SIG-M5 (cell line): Measurements from ENCODE around the gene GIPC1.

Experiments
- DNase-seq: peaks from one replicate; lab custom pipeline; 2025; lab: John Stamatoyannopoulos, UW

The GIPC1 gene

DNA sequence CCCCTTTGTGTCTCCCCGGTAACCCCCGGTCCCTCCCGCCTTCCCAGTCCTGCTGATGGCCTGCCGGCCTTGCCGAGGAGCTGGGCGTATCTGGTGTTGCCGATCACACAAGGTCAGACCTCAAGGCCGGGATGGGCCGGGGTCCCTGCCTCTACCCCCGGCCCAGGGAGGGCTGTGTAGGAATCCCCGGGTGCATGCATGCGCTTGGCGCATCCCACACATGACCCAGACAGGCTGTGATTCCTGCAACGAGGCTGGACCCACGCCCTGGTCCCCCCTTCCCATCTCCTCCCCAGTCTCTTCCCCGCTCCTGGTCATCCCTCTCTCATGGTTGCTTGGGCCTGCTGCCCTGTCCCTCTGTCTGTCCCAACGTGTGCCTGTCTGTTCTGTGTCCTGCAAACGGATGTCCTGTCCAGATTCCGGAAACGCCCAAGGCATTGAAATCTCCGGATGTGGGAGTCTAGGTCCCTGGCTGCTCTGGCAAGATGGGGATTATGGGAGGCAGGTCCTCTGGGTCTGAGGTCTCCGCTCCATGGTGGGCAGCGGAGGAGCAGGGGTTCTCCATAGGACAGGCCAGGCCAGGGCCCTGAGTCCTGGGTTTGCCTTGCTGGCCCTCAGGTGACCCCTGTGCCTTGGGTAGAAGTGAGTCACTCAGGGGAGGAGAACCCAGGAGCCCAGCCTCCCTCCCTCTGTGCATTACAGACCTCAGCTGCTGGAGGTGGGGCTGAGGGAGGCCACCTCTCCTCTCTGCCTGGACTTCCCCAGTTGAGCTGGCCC, 61.2 kb downstream of the GIPC1 start:
- no peak for DNase-seq

DNA sequence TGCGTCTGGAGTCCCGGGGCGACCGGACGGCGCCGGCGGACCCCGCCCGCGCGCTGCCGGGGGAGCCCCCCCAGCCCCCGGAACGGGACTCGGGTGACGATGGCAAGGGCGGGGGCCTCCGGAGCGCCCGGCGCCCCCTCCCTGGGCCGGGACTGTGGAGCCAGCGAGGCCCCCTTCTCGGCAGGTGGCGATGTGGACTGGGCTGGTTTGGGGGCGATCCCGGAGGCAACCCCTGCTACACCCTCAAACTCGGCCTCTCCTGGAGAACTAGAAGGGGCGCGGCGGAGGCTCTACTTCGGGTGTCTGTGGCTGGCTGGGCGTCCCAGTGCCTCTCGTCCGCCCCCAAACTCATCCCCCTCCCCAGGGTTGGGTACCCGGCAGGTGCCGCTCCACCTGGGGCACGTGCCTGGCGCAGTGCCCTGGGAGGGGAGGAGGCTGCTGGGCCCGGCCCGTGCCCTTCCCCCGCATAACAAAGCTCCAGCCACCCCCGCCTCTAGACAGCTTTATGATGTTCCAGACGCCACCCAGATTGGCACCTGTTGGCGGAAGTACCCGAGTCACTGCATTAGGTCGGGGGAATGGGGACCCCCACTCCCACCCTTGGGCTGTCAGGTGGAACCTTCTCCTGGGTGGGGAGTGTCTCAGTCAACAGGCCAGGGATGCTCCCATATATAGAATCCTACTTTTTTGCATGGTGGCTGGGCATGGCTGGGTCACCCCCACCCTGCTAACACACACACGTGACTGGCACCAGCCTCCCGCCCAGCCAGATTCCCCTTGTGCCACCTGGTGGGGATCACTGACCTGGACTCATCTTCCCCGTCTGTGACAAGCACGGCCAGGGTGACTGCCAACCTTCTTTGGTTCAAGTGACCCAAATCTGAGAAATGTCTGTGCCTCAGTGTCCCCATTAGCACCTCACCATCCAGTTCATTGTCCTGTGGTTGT, 62.1 kb downstream of the GIPC1 start:
- DNase-seq: no peak

DNA sequence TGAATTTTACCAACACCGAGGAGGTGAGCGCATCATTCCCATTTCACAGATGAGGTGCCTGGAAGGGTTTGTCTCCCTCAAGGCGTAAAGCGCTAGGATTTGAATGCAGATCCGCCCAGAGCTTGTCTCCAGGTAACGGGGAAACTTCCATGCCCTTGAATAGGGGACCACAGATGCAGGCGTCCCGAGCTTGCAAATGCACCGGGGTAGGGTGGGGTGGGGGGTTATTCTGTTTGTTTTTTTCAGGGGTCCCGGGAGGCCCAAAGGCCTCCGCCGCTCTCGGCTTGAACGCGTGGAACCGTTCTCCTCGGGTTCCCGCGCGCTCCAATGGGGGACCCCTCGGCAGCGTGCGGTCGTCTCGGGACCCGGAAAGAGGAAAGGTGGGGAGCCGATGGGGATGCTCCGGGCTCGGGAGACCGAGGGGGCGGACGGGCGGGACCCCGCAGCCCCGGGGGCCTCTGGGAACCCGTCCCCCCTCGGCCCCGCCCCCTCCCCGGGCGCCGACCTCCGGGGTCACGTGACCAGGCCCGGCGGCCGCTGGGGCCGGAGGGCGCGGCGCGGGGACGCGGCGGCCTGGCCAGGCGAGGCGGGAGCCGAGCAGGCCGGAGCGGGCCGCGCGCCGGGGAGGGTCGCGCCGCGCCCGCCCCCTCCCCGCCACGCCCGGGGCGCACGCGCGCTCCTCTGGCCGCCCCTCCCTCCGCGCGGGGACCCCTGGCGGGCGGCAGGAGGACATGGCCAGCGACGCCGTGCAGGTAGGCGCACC, 63.0 kb downstream of the GIPC1 start, which contains the start of gene PKN1:
Gene PKN1, plus strand, starts transcription at position 516 of the 763 bp plus-strand sequence. Its CDS starts 216 bp downstream, at position 732.
- DNase-seq: no peak

DNA sequence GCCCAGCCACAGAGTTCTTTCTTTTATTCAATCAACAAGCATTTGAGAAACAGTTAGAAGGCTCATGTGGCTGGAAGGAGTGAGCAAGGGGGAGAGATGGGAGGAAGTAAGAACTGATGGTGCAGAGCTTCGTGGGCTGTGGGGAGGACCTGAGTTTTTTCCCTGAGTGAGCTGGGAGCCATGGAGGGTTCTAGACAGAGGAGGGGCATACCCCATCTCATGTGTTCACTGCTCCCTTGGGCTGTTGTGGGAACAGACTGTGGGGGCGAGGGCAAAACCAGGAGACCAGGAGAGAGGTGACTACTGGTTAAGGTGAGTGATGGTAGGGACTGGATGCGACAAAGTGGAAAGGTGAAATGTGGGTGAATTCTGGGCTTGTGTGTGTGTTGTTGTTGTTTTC, 65.2 kb downstream of the GIPC1 start:
- DNase-seq: no peak

DNA sequence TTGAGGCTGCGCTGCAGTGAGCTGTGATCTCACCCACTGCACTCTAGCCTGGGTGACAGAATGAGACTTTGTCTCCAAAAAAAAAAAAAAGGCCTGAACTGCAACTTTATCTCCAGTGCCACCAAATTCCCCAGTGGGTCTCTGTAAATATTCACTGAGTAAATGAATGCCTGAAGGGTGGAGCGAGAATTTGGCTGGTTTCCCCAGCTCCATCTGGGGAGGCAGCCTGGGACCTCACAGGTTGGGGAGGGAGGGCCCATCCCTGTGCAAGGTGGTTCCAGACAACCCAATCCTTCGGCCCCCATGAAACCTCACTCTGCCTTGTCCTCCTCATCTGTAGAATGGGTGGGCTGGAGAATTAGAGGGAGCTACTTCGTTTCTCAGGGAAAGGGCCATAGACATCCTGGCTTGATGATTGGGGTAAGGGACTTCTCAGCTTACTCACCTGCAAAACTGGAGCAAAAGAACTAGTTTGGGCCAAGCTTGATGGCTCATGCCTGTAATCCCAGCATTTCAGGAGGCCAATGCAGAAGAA, 67.0 kb downstream of the GIPC1 start:
- no peak for DNase-seq
